ENCODE results near the gene LIMK1.
A peak's percentile ranks its signal among the peaks of the same experiment; 100 is the strongest.

Gene LIMK1

DNA sequence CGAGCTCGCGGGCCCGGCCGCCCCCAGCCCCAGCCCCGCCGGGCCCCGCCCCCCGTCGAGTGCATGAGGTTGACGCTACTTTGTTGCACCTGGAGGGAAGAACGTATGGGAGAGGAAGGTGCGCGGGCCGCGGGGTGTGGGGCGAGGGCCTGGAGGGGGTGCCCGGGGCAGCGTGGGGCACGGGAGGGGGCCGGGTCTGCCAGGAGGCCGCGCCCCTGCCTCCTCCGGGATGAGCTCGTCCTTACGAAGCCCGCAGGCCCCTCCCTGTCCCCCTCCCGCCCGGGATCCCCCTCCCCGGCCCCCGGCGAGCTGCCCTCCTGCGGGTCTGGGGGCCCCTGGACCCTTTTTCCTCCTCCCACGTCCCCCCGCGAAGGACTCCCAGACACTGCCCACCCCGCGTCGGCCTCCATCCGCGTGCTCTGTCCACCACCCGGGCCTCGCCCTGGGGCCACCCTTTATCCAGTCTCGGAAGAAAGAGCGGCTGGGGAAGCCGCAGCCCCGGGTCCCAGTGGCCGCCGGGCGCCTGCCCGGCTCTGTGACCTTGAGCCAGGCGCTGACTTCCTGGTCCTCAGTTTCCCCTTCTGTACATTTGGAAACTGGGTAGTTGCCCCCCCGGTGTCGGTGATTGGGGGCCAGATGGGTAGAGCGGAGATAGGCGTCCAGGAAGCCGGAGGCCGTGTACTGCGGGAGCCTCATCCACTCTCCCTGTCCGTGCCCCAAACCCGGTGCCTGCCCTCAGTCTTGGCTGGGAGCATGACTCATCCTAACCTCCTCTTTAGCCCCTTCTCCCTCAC lies 521 bp downstream of the LIMK1 start:
- DNase-seq (ENCODE audit: low read depth, low spot score), result no peak

DNA sequence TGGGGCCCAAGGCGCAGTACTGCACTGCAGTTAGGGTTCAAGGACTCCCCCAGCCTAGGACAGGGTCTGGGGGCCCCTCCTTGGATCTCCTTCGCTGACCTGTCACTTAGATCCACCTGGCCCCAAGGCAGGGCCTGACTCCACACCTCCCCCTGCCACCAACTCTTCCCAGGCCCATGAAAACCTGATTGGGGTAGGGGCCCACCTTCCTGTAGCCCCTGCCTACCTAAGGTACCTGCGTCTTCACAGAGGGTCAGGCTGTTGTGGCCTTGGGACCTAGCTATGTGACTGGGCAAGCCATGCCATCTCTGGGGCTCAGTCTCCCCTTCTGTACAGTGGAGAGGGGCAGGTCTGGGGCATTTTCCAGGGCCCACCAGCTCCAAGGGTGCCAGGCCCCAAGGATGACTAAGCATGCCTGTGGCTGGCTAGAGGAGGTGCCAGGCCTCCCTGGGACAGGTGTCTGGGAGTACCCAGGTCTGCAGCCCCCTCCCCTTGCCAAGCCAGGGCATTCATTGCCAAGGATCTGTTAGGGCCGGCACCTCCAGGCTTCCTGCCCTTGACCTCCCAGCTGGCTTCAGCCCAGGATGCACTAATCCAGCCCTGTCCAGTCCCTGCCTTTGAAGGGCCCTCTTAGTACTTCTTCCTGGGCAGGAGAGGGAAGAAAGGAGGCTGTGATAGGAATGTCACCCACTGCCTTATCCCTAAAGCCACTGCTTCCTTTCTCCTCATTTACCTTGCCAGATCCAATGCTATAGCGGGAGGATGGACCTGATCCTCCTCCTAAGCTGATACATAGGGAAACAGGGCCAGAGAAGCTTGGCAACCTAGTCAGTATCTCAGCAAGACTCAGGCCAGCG lies 1.3 kb downstream of the LIMK1 start:
- no peak for DNase-seq (ENCODE audit: low read depth, low spot score)

DNA sequence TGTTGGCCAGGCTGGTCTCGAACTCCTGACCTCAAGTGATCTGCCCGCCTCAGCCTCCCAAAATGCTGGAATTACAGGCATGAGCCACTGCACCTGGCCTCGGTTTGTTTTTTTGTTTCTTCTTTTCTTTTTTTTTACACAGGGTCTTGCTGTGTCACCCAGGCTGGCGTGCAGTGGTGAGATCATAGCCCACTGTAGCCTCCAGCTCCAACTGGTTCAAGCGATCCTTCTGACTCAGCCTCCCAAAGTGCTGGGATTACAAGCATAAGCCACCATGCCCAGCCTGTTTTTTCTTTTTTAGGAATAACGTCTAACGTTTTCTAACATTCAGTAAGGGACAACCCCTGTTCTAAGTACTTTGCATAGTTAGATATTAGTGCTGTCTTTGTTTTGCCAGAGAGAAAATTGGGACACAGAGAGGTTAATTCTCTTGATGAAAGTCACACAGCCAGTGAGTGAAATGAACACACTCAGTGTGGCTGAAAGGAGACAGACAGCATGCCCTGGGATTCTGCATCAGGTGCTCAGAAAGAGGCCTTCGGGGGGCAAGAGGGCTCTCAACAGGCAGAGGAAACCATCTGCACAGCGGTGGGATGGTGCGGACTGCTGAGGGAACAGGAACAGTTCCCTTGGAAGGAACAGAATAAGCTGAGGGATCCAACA lies 4.3 kb downstream of the LIMK1 start:
- DNase-seq (ENCODE audit: low read depth, low spot score), result no peak

DNA sequence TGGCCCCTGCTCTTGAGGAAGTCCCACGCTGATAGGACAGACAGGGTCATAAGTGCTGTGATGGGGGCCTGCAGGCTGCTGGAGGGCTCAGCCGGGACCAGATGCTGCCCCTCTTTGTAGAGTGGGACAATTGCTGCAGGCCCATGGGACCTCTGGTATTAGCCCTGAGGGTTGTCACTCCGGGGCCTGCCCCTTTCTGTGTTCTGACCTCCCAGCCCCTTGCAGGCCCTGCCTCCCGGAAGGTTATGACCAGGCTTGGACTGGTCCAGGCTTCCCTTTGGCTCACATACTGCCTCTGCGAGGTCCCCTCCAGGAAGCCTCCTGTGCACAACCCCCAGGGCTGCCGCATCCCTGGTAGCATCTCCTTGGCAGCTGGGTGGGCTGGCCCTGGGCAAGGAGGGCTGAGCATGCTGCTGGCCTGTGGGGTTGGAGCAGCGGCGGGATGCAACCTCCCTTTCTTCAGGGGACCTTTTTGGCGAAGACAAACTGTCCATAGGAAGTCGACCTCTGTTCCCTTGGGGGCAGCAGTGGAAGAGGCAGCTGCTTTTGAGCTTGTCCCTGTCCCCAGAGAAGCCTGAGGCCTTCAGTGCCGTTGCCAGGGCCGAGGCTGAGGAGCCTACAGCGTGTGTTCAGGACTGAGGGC lies 8.8 kb downstream of the LIMK1 start:
- DNase-seq (ENCODE audit: low read depth, low spot score), result no peak

DNA sequence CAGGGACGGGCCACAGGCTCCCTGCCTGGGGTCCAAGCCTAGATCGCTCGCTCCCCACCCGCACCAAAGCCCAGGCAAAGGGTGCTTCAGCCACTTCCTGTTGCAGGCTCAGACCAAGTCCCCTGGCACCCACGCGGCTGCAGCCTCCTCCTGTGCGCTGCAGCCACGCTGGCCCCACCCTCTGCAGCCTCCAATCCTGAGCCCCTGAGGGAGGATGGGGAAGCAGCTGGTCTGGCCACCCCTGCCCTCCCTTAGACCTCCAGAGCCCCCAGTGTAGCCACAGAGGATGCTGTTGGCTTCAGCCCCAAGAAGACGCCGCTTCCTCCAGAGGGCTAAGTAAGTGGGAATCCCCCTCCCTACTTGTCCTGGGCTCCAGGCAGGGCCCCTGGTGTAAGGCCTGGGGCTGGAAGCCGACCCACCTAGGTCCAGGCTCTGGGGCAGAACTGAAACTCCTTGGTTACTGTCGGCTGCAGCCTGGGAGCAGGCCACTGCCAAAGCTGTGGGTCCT lies 9.4 kb downstream of the LIMK1 start:
- DNase-seq (ENCODE audit: low read depth, low spot score), result no peak

DNA sequence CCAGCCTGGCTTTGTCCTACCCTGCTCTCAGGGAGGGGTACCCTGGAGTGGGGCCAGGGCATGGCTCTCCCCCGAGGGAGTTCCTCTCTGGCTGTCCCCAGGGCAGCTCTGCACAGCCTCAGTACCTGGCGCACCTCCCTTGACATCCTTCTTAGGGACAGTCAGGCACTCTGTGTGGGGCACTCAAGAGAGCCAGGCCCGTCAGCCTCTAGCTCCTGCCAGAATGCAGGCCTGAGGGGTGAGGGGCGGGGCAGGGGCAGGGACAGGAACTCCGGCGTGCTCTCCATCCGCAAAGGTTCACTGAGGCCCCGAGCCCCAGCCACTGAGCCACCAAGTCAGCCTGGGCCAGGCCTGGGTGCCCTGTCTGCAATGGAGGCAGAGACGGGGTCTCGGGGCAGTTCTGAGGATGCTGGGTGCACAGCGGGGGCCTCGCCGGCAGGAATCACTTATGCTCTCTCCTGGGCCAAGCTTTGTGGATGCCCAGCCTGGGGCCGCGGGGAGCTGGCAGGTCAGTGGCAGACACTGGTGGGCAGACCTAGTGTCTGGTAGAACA lies 10.1 kb downstream of the LIMK1 start:
- DNase-seq (ENCODE audit: low read depth, low spot score), result no peak

DNA sequence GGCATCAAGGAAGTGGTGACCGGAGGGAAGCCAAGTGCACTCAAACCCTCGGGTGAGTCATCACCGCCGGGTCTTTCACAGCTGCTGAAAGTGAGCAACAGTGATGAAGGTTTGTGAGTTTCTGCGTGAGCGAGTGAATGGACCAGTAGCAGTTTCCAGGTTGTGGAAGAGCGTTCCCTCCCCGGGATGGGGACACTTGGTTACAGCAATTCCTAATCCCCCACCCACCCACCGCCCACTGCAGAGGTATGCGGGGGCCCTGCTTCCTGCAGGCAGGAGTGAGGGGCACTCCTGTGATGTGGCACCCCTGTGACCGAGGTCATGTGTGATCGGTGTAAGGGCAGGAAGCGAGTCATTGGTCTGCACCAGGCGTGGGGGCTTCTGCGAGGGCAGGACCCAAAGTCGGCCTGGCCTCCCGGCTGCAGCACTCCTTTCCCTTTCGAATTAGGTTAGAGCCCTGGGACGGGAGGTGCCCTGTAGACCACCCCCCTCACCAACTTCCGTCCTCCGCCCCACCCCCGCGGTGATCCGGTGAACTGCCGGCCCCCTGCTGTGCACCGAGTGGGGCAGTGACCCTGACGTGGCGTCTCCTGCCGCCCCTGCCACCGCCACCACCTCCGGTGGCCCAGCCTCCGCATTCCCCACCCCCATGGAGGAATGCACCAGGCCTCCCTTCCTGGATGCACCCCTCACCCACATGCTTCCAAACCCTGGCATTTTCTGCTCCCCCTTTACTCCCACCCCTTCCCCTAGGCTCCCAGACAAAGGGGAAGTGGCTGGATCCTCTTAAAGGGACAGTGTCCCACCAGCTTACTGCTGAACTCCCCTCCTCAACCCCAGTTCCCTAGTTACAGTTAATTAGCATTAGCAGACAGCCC lies 10.9 kb downstream of the LIMK1 start:
- peak; percentile 45 for DNase-seq (ENCODE audit: low read depth, low spot score)

DNA sequence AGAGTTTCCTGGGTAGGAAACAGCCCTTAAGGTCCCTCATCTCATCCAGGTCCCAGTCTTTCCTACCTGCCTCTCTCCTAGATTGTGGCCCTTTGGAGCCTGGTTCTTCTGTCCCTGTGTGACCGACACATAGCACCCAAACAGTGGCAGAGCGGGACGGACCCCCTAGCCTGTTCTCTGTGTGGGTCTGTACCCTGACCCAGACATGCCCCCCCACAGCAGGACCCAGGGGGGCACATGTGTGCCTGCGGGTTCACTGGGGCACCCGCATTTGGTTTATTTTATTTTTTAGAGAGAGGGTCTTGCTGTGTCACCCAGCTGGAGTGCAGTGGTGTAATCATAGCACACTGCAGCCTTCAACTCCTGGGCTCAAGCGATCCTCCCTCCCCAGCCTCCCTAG lies 11.5 kb downstream of the LIMK1 start:
- DNase-seq (ENCODE audit: low read depth, low spot score), result no peak

DNA sequence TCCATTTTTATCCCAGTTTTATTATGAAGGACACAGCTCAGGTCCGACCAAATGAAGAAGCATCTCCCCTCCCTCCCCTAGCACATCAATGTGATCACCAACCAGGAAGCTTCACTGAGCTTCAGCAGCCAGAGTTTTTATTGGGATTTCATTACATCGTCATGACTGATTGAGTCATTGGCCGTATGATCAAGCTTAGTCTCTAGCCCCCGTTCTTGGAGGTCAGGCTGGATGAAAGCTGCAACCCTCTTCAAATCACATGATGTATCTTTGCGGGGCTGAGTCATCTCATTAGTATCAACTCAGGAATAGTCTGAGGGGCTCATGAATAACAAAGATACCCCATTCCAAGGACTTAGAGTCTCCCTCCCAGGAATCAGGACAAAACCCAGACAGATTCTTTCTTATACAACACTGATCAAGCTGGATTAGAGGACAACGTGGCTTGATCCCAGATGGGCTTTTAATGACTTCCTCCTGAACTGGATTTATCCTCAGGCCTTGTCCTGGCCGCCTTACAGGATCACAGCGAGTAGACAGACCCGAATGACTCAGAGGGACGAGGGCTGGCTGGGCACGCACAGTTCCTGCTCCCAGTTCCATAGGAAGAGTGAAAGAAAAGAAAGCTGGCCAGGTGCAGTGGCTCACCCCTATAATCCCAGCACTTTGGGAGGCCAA lies 14.5 kb downstream of the LIMK1 start:
- DNase-seq (ENCODE audit: low read depth, low spot score), result no peak

DNA sequence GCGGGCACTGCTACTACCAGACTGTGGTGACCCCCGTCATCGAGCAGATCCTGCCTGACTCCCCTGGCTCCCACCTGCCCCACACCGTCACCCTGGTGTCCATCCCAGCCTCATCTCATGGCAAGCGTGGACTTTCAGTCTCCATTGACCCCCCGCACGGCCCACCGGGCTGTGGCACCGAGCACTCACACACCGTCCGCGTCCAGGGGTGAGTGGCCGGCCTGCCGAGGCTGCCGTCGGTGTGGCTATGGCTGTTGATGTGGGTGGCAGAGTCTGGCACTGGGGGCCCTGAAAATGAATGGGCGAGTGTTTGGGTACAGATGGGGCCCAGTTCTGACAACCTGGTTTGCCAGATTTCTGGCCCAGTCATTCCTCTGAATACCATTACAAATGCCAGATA lies 15.4 kb downstream of the LIMK1 start:
- no peak for DNase-seq (ENCODE audit: low read depth, low spot score)

DNA sequence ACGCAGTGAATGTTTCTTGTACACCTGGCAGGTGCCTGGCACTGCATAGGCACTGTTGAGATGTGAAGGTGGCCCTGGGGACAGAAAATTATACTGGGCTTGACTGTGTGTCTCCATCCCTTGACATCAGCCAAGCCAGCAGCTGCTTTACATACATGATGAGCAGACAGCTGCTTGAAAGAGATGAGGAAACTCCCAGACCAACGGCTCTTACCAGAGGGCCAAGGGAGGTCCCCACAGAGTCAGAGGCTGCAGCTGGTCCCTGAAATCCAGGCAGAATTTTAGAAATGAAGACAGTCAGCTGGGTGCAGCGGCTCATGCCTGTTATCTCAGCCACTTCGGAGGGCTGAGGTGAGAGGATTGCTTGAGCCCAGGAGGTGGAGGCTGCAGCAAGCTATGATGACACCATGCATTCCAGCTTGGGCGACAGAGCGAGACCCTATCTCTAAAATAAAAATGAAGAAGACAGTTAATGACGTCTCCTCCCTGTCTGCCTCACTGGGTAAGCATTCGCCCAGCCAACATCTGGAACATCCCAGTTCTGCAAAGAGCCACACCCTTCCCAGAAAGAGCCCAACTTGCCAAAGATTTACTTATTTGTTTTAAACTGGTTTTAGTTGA lies 17.6 kb downstream of the LIMK1 start:
- DNase-seq (ENCODE audit: low read depth, low spot score), result no peak

DNA sequence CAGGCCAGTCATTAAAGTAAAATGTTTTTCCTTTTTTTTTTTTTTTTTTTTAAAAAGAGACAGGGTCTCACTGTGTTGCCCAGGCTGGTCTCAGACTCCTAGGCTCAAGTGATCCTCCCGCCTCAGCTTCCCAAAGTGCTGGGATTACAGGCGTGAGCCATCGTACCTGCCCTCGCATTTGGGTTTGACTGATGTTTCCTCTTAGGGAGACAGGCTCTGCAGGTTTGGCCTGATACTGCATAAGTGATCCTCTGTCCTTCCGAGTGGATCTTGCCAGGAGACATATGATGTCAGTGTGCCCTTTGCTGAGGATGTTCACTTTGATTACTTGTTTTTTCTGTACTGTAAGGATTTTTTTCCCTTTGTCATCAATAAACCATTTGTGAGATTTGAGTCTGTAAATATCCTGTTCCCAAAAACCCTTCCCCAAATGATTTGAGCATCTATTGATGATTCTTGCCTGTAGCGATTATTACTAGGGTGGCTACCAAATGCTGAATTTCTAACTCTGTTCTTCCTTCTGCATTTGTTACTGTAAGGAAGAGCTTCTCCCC lies 19.7 kb downstream of the LIMK1 start:
- DNase-seq (ENCODE audit: low read depth, low spot score), result no peak

DNA sequence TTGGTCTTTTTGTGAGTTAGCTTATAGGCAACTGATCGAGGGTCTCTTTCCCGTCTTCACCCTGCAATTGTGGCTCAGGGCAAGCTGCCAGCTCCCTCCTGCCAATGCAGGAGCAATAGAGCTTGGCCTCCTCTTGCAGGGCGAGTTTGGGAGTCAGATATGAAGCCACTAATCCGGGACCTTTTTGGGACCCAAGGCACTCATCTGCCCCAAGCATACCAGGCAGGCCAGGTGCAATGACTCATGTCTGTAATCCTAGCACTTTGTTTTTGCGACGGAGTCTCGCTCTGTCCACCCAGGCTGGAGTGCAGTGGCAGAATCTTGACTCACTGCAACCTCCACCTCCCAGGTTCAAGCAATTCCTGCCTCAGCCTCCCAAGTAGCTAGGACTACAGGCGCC lies 21.1 kb downstream of the LIMK1 start:
- no peak for DNase-seq (ENCODE audit: low read depth, low spot score)

DNA sequence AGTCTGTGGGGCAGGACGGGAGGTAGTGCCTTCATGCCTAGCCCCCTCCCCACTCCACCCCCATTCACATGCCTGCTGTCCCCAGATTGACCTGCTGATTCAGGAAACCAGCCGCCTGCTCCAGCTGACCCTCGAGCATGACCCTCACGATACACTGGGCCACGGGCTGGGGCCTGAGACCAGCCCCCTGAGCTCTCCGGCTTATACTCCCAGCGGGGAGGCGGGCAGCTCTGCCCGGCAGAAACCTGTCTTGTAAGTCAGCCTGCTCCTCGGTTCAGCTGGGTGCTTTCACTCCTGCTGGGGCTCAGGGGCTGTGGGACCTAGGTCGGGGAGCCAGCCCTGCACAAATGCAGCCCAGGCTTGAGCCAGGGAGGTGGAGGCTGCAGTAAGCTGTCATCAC lies 22.4 kb downstream of the LIMK1 start:
- DNase-seq (ENCODE audit: low read depth, low spot score), result no peak

DNA sequence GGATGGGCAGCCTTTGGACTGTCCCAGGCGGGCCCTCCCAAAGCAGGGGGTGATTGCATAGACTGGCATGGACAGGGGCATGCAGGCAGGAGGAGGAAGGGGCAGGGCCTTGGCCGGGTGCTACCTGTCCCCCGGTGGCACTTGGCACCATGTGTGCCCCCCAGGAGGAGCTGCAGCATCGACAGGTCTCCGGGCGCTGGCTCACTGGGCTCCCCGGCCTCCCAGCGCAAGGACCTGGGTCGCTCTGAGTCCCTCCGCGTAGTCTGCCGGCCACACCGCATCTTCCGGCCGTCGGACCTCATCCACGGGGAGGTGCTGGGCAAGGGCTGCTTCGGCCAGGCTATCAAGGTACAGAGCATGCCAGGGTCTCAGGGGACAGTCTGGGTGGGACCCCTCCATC lies 23.2 kb downstream of the LIMK1 start:
- DNase-seq (ENCODE audit: low read depth, low spot score), result no peak

DNA sequence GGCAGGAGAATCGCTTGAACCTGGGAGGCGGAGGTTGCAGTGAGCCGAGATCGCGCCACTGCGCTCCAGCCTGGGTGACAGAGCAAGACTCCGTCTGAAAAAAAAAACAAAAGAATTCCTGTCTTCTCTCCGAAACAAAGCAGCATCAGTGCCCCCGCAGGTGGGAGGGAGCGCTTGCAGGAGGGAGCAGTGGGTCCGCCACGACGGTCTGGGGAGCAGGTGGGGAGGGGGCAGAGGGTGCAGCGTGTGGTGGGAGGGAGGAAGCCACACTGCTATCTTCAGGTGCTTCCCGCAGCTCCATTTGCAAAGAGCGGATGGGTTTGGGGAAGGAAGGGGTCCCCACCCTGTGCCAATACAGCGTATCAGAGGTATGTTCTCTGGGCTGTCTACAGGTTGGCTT lies 31.7 kb downstream of the LIMK1 start:
- no peak for DNase-seq (ENCODE audit: low read depth, low spot score)

DNA sequence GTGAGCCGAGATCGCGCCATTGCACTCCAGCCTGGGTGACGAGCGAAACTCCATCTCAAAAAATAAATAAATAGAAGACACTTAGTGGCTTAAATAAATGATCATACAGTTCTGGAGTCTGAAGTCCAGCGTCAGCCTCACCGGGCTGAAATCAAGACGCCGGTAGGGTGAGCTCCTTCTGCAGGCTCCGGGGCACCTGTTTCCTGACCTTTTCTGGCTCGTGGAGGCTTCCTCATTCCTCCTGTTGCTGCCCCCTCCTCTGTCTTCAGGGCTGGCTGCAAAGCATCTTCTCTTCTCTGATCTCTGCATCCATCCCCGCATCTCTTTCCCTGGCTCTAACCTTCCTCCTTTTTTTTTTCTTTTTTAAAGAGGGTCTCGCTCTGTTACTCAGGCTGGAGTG lies 32.8 kb downstream of the LIMK1 start:
- no peak for DNase-seq (ENCODE audit: low read depth, low spot score)

DNA sequence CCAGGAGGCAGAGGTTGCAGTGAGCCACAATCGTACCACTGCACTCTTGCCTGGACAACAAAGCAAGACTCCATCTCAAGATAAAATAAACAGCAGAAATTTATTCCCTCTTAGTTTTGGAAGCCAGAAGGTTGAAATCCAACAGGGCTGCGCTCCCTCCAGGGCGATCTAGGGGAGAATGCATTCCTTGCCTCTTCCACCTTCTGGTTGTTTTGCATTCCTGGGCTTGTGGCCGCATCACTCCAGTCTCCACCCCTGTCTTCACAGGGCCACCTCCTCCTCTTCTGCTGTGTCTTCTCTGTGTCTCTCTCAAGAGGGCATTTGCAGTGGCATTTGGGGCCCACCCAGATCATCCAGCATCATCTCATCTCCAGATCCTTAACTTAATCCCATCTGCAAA lies 36.2 kb downstream of the LIMK1 start:
- DNase-seq (ENCODE audit: low read depth, low spot score), result no peak
